ENCODE results near the gene CEP89.
A peak's percentile ranks its signal among the peaks of the same experiment; 100 is the strongest.
"Not testable (repeated sequence)": the region's sequence is repeated elsewhere in the genome, so short reads cannot be mapped to it uniquely, and the experiment has no call there.

The CEP89 gene

GRCh38 chr19:32971715-32972540 is at the start of gene CEP89, which contains the start of gene FAAP24:
CEP89 (minus strand) TSS chr19:32971958; CDS start chr19:32971874, 84 bp downstream.
FAAP24 (plus strand) TSS chr19:32972242; CDS start chr19:32973197, 955 bp downstream.
- DNase-seq = peak; percentile 99 to 100

DNA sequence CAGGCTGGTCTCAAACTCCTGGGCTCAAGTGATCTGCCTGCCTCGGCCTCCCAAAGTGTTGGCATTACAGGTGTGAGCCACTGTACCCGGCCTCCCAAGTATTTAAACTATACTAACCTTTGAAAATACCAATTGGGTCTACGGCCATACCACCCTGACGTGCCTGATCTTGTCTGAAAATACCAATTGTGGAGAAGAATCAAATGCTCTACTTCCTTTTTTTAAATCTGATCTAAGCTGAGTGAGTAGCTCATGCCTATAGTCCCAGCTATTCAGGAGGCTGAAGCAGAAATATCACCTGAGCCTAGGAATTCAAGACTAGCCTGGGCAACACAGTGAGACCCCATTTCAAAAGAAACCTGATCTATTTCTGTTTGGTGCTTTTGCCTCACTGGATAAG is 39.1 kb upstream of the CEP89 start:
- DNase-seq = not testable (repeated sequence)

- no peak for DNase-seq
These were observed 37.0 kb upstream of the CEP89 start for GRCh38 chr19:33008738-33009137.

- DNase-seq = no peak
These were observed 33.7 kb upstream of the CEP89 start for GRCh38 chr19:33005440-33005839.

DNA sequence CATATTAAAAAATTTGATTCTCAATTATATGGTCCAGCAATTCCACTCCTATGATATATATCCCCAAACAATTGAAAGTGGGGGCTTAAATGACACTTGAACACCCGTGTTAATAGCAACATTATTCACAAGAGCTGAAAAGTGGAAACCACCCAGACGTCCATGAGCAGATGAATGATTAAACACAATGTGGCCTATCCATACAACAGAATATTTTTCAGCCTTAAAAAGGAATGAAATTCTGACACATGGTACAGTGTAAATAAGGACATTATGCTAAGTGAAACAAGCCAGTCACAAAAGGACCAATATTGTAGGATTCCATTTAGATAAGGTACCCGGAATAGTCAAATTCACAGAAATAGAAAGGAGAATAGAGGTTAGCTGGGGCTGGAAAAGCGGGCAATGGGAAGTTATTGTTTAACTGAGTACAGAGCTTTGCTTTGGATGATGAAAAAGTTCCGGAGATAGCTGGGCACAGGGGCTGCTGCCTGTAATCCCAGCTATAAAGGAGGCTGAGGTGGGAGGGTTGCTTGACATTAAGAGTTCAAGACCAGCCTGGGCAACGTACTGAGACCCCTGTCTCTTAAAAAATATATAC is 31.8 kb upstream of the CEP89 start:
- not testable (repeated sequence) for DNase-seq

- DNase-seq = not testable (repeated sequence)
These were observed 30.5 kb upstream of the CEP89 start for GRCh38 chr19:33002126-33002865.

DNA sequence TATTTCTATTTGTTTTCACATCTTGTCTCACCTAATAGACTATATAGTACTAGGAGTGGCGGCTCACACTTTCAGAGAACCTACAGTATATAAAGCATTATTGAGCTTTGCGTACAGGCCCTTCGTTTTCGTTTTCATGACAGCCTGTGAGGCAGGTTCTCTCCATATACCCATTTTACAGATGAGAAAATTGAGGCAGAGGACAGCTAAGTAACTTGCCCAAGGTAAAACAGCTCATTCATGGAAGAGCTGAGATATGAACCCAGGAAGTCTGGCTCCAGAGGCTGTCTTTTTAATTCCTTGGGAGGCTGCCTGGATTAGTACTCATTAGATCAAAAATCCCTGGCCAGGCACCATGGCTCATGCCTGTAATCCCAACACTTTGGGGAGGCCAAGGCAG is 29.2 kb upstream of the CEP89 start:
- no peak for DNase-seq

GRCh38 chr19:33000510-33000909 is 28.8 kb upstream of the CEP89 start:
- no peak for DNase-seq

DNA sequence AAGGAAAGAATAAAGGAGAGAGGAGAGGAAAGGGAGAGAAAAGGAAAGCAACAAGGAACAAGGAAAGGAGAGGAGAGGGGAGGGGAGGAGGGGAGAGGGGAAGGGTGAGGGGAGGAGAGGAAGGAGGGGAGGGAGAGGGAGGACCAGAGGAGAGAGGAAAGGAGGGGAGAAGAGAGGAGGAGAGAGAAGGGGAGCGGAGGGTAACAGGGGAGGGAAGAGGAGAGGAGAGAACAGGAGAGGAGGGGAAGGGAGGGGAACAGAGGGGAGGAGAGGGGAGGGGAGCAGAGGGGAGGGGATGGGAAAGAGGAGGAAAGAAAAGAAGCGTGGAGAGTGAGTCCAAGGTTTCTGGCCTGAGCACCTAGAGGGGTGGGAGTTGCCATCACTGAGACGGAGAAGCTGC is 27.0 kb upstream of the CEP89 start:
- DNase-seq = no peak

GRCh38 chr19:32997716-32998355 is 26.1 kb upstream of the CEP89 start:
- no peak for DNase-seq

- not testable (repeated sequence) for DNase-seq
These were observed 25.3 kb upstream of the CEP89 start for GRCh38 chr19:32997061-32997464.

- not testable (repeated sequence) for DNase-seq
These were observed 24.2 kb upstream of the CEP89 start for GRCh38 chr19:32995966-32996365.

GRCh38 chr19:32988724-32989123 is 17.0 kb upstream of the CEP89 start:
- no peak for DNase-seq

GRCh38 chr19:32988254-32988653 is 16.5 kb upstream of the CEP89 start:
- not testable (repeated sequence) for DNase-seq

GRCh38 chr19:32982488-32982887 is 10.7 kb upstream of the CEP89 start:
- DNase-seq = not testable (repeated sequence)

DNA sequence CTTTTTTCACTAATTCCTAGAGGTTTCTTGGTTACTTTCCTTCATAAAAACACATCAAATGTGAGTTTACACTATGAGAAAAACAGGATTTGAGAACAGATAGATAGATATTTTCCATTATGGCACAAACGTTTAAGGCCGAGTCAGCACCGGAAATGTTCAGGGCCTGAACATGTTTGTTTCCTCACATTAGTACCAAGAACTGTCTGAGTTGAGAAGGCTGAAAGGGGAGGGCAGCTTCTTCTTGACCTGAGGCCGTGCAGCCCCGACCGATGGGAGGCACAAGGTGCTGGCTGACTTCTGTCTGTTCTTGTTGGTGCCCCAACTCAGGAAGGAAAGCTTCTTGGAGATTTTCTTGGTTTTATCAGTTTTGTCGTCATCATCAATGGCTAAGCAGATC is 8.0 kb upstream of the CEP89 start:
- not testable (repeated sequence) for DNase-seq

DNA sequence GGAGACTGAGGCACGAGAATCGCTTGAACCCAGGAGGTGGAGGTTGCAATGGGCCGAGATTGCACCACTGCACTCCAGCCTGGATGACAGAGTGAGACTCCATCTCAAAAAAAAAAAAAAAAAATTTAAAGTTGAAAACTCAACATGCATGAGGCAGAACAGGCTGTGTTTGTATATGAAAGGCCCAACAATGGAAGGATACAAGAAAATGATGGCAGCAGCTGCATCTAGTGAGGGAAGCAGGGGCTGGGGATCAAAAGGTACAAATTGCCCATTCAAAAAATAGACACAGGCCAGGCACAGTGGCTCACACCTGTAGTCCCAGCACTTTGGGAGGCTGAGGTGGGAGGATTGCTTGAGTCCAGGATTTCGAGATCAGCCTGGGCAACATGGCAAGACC is 6.1 kb upstream of the CEP89 start:
- DNase-seq = not testable (repeated sequence)

- DNase-seq = peak in 1 of 2 donors; percentile 6
These were observed 5.5 kb upstream of the CEP89 start for GRCh38 chr19:32977280-32977679.

DNA sequence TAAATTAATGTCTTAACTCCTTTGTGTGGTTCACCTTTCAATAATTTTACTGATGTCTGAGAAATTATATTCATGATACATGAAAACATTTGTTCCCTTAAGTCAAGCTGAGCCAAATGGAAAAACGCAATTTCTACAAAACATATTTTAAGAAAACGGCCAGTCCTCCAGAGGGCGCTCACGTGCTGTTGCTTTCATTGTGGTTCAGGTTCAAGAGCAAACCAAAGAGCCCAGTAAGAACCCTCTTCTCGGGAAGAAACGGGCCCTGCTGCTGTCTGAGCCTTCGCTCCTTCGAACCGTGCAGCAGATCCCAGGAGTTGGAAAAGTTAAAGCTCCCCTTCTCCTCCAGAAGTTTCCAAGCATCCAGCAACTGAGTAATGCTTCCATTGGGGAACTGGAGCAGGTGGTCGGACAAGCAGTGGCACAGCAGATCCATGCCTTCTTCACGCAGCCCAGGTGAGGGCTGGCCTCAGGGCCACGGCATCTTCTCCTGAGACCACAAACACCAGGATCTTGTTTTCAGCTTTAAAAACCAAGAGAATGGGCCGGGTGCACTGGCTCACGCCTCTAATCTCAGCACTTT is 4.6 kb upstream of the CEP89 start:
- peak; percentile 24 to 86 for DNase-seq

GRCh38 chr19:32971012-32971595 is 654 bp downstream of the CEP89 start:
- no peak for DNase-seq

DNA sequence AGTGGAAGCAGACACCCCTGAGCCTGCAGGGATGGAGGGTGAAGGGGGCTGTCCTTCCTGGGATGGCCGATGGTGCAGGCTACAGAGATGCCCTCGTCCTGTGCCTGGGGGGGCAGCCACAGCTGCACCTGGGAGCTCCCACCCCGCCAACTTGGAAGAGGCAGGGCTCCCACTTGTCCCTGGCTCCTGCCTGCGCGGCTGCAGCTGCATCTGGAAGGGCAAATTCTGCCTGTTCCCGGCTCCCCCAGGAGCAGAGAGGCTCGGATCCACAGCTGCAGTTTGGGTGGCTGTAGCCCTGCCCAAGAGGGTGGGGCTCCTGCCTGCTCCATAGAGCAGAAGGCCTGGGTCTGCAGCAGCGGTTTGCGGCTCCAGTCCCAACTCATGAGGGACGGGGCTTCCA is 2.2 kb downstream of the CEP89 start:
- DNase-seq = no peak

- no peak for DNase-seq
These were observed 5.0 kb downstream of the CEP89 start for GRCh38 chr19:32966750-32967149.
